ENCODE measurements around the gene JUNB. TPM values are rescaled to one million over a fixed set of nuclear protein-coding genes. Genes with fewer than 3 reads are reported as not detected.

The JUNB gene
- total and polyA plus RNA-seq, 2 of the 8 experiments (the other 6 are each of a cell fraction or from before 2014, with no cell fraction given): 7.4 to 10.0 TPM

GRCh38 chr19:12840091-12841079, 49.1 kb downstream of the JUNB start:
- Histone ChIP-seq H2BK5ac (ENCODE audit: low read depth, low read length) (no peak overlapping the region), H3K4me3 (ENCODE audit: extremely low read depth in 1 of 4, insufficient read depth in 2 of 4, low read depth in 3 of 4, low read length in 4 of 4) (peak overlapping the region; percentile 27 to 68 (median 48); a peak in 7 of 8 replicates), H3K4me2 (ENCODE audit: insufficient read depth in 1 of 2, low read depth in 2 of 2, low read length in 2 of 2) (peak overlapping the region; percentile 70 to 75), H3K4me1 (replicated peaks in 1 of 4; ENCODE audit: control insufficient read depth in 3 of 4, insufficient read depth in 4 of 4, low read length in 3 of 4) (peaks cover 8 to 31% (median 11%) of the 10 kb centered on the region in 4 experiments), H3K4ac (replicated peaks; ENCODE audit: insufficient read length, low read depth, low read length) (no peak overlapping the region), H3K27ac (ENCODE audit: low read depth, low read length) (0 out of 2 replicates have a peak overlapping the region, but pooled peaks have one; percentile 32), H3K9me3 (ENCODE audit: insufficient read depth in 2 of 2, low read depth in 1 of 2, low read length in 1 of 2) (no peaks in the 10 kb centered on the region), H3K18ac (ENCODE audit: extremely low read depth, low read length) (no peak overlapping the region; the same call in 1 of the 2 replicates), H2BK120ac (replicated peaks; ENCODE audit: low read depth, low read length) (no peak overlapping the region), H3K9ac (replicated peaks in 1 of 4; ENCODE audit: extremely low read depth in 1 of 4, low read depth in 3 of 4, low read length in 3 of 4) (peak overlapping the region in 2 of 4 experiments; percentile 31 to 33; a peak in 4 of 7 replicates), H2AK5ac (ENCODE audit: low read depth, low read length) (no peak overlapping the region), H3K23ac (ENCODE audit: insufficient read length) (no peak overlapping the region), H4K8ac (ENCODE audit: extremely low read depth, insufficient read depth, low read length) (no peak overlapping the region), H3K27me3 (replicated peaks in 1 of 4; ENCODE audit: control insufficient read depth in 3 of 4, extremely low read depth in 1 of 4, insufficient read depth in 3 of 4, low read length in 3 of 4) (peaks cover 0 to 1% (median 1%) of the 10 kb centered on the region in 4 experiments; a peak in 1 of 7 replicates), H3K23me2 (ENCODE audit: low read depth, low read length) (peaks cover 15% of the 10 kb centered on the region), H2AFZ (ENCODE audit: low read length) (no peak overlapping the region), H3K36me3 (ENCODE audit: control insufficient read depth in 2 of 4, insufficient read depth in 4 of 4, low read length in 3 of 4) (peaks cover 0 to 3% (median 0%) of the 10 kb centered on the region in 4 experiments; a peak in 1 of 8 replicates), H2BK15ac (ENCODE audit: low read length) (no peak overlapping the region), H2BK12ac (ENCODE audit: low read depth, low read length) (no peak overlapping the region), H4K5ac (ENCODE audit: insufficient read length, low read depth, low read length) (no peak overlapping the region), H4K91ac (replicated peaks; ENCODE audit: insufficient read length, low read length) (no peak overlapping the region), H3K14ac (ENCODE audit: insufficient read length) (no peak overlapping the region), H4K20me1 (replicated peaks in 1 of 2; ENCODE audit: control insufficient read depth in 1 of 2, insufficient read depth in 2 of 2, low read length in 2 of 2) (peaks cover 8 to 21% of the 10 kb centered on the region in 2 experiments), H2BK20ac (ENCODE audit: low read length) (no peak overlapping the region), H3K56ac (replicated peaks; ENCODE audit: insufficient read length, low read depth, low read length) (no peak overlapping the region), H3K79me1 (ENCODE audit: low read depth, low read length) (peaks cover 11% of the 10 kb centered on the region), H3K79me2 (ENCODE audit: control insufficient read depth in 1 of 2, insufficient read depth in 2 of 2, low read length in 2 of 2) (peaks cover 0 to 9% of the 10 kb centered on the region in 2 experiments; a peak in 2 of 4 replicates)
- DNase-seq (ENCODE audit: low read depth in 1 of 2, low spot score in 2 of 2) (peak; percentile 97 to 100), FAIRE-seq (peak; percentile 89)
- POLR2A ChIA-PET (ENCODE audit: partially characterized antibody): interaction anchor here (1.1 kb wide), 1 partner anchor 40 kb away, joined by 3 read pairs; no protein-coding TSS in a partner anchor
- CTCF ChIA-PET (ENCODE audit: partially characterized antibody): interaction anchor here (0.9 kb wide), 1 partner anchor 12 kb away, joined by 4 read pairs; no protein-coding TSS in a partner anchor
- 25% methylated on average over 40 of the region's 43 CpGs; no CpG with 5 or more reads in 1 of the 2 experiments for WGBS, 2 experiments (ENCODE audit: extremely low coverage in 1 of 2, insufficient coverage in 1 of 2, insufficient read length in 1 of 2, insufficient replicate concordance in 2 of 2, low coverage in 1 of 2, low lambda C conversion rate in 2 of 2, missing lambda C conversion rate in 1 of 2)
- peak; percentile 74 for TF ChIP-seq CREB1 (IDR thresholded peaks at IDR 0.05)
- TF ChIP-seq EGR1 (IDR thresholded peaks at IDR 0.05; ENCODE audit: borderline replicate concordance, low read depth, low read length): peak; percentile 18; the same call in 1 of the 2 replicates
- TF ChIP-seq RBBP5 (IDR thresholded peaks at IDR 0.05; ENCODE audit: borderline replicate concordance, low read depth, low read length): no peak
- peak; percentile 66; the same call in 1 of the 2 replicates for TF ChIP-seq SP4 (IDR thresholded peaks at IDR 0.05; ENCODE audit: low read length)
- peak; percentile 3; the same call in 1 of the 2 replicates for TF ChIP-seq MAFK (IDR thresholded peaks at IDR 0.05; ENCODE audit: low read depth, low read length)
- TF ChIP-seq SP1 (IDR thresholded peaks at IDR 0.05; ENCODE audit: low read depth, low read length): peak; percentile 77; the same call in 1 of the 2 replicates
- no peak for TF ChIP-seq KDM4A (IDR thresholded peaks at IDR 0.05; ENCODE audit: low read depth, low read length, severe bottlenecking)
- peak; percentile 38; the same call in 1 of the 2 replicates for TF ChIP-seq POLR2AphosphoS5 (IDR thresholded peaks at IDR 0.05; ENCODE audit: low read depth, low read length)
- peak; percentile 56; the same call in 1 of the 2 replicates for TF ChIP-seq BACH1 (IDR thresholded peaks at IDR 0.05; ENCODE audit: low read length)
- peak in 1 of 2 experiments; percentile 61; a peak in 1 of 4 replicates for TF ChIP-seq SIN3A (conservative IDR thresholded peaks at IDR 0.05 in 1 of 2, IDR thresholded peaks at IDR 0.05 in 1 of 2; ENCODE audit: low read depth in 1 of 2, low read length in 2 of 2)
- TF ChIP-seq TAF1 (IDR thresholded peaks at IDR 0.05; ENCODE audit: low read depth, low read length): peak; percentile 11; the same call in 1 of the 2 replicates
